Stromal cell of bone marrow (primary cell): ENCODE results near the gene ZFP30.
"Not testable (repeated sequence)": the region's sequence is repeated elsewhere in the genome, so short reads cannot be mapped to it uniquely, and the experiment has no call there.

ENCODE experiments used
- DNase-seq: peaks from one replicate; pipeline ENCODE4 v3.0.0-alpha.2; 2012; ENCODE audit warnings: low read depth

The ZFP30 gene

DNA sequence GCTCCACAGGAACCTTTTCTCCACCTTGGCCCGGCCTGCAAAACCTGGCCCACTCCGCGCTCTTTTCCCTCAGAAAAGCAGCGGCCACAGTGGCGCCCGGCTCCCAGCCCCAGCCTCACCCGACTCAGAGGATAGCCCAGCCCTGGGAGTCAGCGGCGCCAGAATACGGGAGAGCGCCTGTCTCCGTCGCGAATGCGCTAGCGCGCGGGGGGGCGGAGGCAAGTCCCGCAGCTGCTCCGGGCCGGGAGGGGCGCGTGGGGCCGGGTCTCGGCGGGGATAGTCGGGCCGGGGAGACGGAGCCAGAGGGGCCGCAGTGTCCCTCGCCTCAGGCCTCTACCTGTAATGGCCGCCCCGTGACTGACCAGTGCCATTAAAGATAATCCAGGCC lies at the start of gene ZFP30:
Gene ZFP30, minus strand, starts transcription at position 165 of the 388 bp plus-strand sequence. CDS start 7,643 bp downstream, outside the sequence.
- peak; percentile 67 for DNase-seq

DNA sequence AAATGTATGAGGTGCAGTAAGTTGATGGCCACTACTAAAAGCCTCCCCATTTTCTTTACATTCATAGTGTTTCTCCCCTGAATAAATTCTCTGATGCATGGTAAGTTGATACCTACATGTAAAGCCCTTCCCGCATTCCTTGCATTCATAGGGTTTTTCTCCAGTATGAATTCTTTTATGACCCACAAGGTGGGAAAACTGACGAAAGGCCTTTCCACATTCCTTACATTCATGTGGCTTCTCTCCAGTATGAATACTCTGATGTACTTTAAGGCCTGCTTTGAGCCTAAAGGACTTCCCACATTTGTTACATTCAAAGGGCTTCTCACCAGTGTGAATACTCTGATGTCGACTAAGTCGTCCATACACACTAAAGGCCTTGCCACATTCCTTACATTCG lies 43.8 kb upstream of the ZFP30 start:
- no peak for DNase-seq

DNA sequence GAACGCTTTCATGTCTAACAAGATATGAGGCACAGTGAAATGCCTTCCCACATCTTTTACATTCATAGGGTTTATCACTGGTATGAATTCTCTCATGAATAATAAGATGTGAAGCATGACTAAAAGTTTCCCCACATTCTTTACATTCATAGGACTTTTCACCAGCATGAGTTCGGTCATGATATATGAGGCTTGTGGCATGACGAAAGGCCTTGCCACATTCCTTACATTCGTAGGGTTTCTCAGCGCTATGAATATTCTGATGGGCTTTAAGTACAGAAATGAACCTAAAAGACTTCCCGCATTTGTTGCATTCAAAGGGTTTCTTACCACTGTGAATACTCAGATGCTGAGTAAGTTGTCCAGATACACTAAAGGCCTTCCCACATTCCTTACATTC lies 43.0 kb upstream of the ZFP30 start:
- no peak for DNase-seq

DNA sequence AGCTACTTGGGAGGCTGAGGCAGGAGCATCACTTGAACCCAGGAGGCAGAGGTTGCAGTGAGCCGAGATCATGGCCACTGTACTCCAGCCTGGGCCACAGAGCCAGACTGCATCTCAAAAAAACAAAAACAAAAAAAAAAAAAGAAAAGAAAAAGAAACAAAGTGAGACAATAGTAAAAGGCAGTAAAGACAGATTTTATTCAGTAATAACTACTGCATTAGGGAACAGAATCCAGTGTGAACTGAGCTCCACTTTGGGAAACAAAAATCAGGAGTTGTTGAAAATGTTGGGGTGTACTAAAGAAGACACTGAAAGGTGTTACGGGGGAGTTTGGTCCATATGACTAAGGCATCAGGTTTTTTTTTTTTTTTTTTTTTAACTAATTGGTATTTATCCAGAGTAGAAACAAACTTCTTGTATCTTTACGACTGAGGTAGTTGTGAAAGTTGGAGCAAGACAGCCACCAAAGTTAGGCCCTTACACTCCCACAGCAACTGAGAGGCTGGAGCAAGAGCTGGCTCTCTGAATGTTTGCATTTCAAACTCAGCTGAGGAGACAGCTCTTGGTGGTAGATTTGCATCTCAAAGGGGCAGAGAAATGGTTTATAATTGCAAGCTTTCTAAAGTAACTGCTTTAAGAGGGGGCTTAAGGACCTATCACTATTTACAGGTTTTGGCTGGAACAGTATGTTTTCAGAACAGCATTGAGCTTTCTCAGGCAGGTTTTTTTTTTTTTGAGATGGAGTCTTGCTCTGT lies 40.1 kb upstream of the ZFP30 start:
- DNase-seq = no peak

DNA sequence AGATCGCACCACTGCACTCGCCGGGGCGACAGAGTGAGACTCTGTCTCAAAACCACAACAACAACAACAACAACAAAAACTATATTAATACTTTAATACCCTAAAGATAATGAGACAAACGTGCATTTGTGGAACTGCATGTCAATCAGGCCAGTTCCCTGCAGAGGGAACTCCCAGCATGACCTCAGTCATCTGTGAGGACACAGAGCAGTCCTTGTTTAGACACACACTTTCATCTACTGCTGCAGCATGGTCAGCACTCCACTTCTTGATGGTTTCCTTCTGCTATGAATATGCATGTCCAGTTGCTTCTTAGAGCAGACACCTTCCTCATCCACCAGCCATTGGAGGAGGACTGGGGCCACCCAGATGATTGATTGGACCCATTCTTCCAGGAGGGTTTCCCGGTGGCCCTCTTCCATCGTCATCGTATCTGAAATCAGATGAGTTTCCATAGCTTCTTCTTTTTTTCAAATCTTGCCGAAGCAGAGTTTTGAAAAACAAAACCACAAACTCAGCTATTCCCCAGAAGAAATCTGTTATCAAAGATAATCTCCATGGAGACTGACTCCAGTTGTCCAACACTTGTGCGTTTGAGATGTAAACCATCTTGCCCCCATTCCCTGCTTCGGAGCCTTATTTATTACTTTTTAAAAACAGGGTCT lies 37.8 kb upstream of the ZFP30 start:
- no peak for DNase-seq

DNA sequence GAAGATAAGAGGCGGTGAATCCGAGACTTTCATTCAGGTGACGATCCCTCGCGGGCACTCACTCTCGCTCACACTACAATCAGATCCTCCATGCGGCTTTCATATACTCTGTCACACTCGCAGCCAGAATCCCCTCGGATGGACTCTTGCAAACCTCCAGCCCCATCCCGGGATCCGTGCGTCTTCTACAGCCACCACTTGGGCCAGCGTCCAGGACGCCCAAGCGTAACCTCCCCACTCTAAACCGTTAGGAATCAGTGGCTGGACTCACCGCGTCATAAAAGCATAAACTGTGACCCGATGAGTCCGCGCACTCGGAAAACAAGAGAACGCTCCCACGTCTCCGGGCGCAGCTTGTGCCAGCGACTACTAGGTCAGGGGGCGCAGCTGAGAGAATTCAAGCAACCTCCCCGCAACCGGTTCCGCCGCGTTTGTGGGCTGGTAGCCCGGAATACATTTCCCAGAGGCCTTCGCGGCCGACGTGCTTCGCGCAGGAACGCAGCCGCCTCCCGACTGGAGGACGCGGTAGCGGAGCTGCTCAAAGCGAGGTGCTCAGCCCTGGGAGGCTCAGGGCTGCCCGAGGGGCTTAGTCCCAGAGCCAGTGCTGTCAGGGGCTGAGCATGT lies 36.7 kb upstream of the ZFP30 start:
- peak; percentile 77 for DNase-seq

DNA sequence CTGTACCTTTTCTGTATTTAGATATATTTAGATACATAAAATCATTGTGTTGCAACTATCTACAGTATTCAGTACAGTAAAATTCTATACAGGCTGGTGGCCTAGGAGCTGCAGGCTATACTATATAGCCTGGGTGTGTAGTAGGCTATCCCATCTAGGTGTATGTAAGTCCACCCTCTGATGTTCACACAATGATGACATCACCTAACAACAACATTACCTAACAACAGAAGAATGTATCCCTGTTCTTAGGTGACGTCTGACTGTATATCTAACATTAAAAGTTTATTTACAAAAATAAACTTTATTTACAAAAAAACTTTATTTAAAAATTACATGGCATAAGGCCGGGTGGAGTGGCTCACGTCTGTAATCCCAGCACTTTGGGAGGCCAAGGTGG lies 28.3 kb upstream of the ZFP30 start:
- DNase-seq = no peak

DNA sequence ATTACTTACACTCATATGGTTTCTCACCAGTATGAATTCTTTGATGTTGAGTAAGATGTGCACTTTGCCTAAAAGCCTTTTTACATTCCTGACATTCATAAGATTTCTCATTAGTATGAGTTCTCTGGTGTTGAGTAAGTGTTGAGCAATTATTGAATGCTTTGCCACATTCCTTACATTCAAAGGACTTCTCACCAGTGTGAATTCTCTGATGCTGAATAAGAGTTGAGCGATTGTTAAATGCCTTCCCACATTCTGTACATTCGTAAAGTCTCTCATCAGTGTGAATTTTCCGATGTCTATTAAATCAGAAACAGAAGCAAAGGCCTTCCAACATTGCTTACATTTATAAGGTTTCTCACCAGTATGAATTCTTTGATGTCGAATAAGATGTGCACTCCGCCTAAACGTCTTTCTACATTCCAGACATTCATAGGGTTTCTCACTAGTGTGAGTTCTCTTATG lies 14.2 kb upstream of the ZFP30 start:
- no peak for DNase-seq

DNA sequence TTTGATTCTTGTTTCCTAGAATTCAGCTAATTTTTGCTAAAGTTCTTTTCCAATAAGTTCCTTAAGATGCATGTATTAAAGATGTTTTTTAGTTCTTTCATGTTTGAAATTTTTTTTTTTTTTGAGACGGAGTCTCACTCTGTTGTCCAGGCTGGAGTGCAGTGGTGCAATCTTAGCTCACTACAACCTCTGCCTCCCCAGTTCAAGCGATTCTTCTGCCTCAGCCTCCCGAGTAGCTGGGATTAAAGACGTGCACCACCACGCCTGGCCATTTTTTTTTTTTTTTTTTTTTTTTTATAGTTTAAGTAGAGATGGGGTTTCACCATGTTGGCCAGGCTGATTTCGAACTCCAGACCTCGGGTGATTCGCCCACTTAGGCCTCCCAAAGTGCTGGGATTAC lies 1.9 kb upstream of the ZFP30 start:
- not testable (repeated sequence) for DNase-seq

DNA sequence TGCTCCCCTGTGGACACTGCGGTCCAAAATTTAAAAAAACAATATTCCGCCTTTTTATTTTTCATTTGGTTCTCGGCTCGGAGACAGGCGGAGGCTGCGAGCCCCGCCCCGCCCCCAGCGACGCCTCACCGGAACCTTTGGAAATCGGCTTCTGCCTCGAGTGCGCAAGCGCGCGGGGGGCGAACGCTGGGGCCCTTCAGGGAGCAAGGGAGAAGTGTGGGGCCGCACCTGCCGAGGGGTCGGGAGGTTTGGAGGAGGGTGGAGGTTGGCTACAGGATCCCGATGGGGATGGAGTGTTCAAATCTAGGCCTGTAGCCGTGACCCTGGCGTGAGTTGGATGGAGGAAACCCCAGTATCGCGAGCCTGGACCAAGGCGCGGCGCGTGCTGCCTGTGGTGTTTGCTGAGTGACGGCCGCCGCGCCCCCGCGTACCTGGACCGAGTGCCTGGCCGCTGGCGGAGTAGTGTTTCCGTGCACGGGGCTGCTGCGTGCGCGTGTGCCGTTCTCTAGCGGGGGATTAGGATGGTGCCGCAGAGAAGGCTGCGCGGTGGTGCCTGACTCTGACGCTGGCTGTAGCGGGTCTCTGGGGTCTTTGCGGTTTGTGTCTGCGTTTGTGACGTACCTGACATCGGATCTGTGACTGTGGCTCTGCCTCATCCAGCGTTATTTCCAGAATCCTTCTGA lies 565 bp upstream of the ZFP30 start:
- DNase-seq = peak; percentile 64

DNA sequence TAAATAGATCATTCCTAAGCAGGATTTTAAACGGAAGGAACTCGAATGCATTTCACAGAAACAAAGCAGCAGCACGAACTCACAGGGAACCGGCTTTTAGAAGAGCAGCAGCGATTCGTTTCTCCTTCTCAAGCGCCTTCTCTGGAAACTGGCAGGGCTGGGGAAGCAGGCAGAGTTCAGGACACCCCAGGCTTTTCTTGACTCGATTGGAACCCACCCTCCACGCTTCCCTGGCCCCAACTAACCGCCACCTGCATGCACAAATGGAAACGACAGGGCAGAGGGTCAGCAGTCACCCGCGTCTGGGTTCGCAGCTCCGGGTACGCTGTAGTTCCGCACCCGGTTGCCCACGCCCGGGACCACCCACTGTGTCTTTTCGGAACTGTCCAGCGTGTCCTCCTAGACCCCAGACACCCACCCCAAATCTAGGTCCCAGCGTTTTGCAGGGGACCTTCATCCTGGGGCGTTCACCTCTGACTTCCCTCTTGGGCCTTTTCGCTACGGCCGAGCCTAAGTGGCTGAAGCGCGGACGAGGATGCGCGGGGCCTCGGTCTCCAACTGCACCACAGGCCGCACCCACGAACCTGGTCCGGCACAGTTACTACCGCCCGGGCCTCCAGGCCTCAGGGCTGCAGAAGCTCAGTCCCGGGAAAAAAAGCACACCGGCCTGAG lies 500 bp downstream of the ZFP30 start:
- DNase-seq = no peak

DNA sequence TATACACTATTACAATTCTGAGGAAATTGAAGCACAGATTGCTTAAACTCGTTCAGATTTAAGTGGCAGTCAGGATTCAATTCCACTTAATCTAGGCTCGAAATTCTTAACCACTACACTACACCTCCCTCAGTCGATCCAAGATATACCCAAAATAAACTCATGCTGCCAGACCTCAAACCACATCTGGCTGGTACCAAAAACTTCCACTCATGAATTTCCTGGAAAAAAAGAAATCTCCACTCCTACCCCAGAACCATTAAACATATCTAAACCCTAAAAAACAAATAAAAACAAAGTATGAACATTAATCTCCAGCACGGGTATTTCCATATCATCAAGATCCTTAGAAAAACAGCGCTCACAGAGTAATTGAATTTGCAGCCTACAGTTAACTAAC lies 1.1 kb downstream of the ZFP30 start:
- DNase-seq = no peak

DNA sequence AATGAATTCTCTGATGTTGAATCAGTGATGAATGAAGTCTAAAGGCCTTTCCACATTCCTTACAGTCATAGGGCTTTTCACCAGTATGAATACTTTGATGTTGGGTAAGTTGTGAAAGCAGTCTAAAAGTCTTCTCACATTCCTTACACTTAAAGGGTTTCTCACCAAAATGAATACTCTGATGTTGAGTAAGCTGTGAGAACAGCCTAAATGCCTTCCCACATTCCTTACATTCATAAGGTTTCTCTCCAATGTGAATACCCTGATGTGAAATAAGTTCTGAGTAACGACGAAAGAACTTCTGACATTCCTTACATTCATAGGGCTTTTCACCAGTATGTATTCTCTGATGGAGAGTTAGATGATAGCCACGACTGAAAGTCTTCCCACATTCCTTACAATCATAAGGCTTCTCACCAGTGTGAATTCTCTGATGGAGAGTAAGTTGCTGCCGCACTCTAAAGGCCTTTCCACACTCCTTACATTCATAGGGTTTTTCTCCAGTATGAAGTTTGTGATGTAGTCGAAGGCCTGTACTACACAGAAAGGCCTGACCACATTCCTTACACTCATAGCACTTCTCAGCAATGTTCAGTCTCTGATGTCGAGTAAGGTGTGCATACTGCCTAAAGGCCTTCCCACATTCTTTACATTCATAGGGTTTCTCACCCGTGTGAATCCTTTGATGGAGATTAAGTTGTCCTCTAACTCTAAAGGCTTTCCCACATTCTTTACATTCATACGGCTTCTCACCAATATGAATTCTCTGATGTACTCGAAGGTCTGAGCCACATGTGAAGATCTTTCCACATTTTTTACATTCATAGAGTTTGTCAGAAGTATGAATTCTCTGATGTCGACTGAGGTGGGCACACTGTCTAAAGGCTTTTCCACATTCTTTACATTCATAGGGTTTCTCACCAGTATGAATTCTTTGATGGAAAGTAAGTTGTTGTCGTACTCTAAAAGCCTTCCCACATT lies 19.9 kb downstream of the ZFP30 start:
- DNase-seq = no peak

DNA sequence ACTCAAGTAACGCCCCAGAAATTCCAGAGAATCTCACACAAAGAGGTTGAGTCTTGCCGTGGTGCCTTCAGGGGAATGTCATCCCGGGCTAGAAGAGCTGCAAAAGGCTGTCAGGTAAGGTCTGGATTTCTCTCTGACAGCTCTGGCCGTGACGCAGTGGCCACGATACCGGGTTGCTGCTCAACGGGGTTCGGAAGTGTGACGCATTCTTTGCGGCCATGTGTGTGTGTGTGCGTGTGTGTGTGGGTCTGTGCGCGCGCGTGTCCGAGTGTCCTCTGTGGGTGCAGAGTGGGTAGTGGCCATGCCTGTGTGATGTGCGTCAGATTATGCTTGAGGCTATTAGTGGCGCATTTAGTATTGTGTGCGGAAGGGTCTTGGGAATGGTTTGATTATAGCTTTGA lies 60.3 kb downstream of the ZFP30 start:
- DNase-seq = peak; percentile 41

DNA sequence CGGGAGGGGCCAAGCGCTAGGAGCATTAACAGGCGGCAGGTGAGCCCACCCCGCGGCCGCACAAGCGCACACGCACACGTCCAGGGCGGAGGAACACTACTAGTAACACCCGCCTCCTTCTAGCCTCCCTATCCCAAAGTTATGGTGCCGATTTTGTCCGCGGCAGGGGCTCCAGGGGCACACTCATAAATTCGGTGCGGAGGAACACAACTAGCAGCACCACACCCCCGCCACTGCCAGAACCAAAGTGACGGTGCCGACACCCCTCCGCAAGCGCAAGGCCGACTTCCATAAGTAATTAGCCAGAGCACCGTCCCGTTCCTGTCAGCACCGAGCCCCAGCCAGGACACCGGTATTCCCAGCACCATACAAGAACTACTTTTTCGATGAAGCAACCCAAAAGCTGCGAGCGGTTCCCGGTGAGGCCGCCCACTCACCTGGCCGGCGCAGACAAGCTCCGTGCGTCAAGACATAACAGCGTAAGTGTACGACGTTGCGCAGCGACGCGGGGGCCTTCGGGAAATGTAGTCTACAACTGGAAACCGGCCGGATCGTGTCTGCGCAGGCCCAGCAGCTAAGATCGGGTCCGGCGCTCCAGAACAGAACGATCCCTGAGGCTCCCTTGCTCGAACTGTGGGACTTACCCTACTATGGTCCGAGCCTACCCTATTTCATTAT lies 60.8 kb downstream of the ZFP30 start, which contains the start of the genes ZNF540 and ZNF571:
Gene ZNF540, plus strand, starts transcription at position 573 of the 678 bp plus-strand sequence. CDS start 3,572 bp downstream, outside the sequence.
Gene ZNF571, minus strand, starts transcription at position 489 of the 678 bp plus-strand sequence. CDS start 8,116 bp downstream, outside the sequence.
- DNase-seq = peak; percentile 90

DNA sequence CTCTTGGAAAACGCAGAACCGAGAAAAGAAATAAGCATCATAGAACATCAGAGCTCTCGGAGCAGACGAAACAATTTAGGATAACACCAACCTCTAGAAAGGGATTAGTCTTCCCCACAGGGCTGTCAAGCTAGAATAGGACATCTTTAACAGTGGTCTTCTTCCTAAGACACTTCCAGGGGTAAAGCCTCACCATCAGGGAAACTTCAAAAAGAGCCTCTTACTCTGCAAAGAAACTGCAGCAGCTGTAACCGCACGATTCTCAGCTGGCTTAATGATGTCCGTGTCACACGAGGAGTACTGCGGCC lies 61.3 kb downstream of the ZFP30 start:
- DNase-seq = no peak

DNA sequence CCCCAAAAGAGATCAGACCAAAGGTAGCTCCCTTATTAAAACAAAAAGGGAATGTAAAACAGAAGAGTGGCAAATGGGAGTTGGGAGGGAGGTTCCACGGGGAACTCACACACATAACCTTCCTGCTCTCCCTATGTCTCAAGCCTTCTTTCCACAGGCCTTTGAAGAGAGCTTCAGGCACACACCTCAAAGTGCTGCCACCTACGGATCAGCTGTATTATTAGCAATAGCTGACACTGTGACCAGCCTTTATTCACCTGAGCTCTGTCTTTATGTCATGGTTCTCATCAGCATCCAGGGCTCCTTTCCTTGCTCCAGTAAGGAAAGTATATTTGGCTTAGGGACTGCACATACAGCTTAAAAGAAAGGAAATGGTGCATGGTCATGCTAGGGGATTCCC lies 71.9 kb downstream of the ZFP30 start:
- no peak for DNase-seq

DNA sequence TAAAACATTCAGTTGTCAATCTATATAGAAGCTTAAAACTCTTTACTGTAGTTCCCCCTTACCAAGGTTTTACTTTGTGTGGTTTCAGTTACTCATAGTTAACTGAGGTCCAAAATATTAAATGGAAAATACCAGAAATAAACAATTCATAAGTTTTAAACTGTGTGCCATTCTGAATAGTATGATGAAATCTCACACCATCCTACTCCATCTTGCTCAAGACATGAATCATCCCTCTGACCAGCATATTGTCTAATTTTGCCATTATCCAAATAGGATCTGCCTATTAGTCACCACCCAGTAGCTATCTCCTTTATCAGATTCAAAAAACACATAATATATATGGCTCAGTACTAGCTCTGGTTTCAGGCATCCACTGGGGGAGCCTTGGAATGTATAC lies 83.1 kb downstream of the ZFP30 start:
- DNase-seq = peak; percentile 4

DNA sequence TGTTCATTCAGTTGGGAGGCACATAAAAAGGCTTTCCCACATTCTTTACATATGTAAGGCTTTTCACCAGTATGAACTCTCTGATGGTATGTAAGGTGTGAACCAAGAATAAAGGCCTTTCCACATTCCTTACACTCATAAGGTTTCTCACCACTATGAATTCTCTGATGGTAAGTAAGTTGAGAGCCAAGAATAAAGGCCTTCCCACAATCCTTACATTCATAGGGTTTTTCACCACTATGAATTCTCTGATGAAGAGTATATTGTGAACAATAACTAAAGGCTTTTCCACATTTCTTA lies 89.9 kb downstream of the ZFP30 start:
- DNase-seq = no peak

DNA sequence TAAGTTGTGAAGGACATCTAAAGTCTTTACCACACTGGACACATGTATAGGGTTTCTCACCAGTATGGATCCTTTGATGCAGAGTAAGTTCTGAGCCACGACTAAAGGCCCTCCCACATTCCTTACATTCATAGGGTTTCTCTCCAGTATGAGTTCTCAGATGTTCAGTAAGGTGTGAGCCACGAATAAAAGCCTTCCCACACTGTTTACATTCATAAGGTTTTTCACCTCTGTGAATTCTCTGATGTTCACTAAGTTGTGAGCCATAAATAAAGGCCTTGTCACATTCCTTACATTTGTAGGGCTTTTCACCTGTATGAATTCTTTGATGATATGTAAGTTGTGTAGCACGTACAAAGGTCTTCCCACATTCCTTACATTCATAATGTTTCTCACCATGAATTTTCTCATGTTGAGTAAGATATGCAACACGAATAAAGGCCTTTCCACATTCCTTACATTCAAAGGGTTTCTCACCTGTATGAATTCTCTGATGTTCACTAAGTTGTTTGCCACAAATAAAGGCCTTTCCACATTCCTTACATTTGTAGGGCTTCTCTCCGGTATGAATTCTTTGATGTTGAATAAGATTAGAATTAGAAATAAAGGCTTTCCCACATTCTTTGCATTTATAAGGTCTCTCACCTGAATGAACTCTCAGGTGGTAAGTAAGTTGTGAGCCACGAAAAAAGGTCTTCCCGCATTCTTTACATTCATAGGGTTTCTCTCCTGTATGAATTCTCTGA lies 90.5 kb downstream of the ZFP30 start:
- DNase-seq = no peak
